ENCODE data around the gene CHAT. TPM values are rescaled to one million over a fixed set of nuclear protein-coding genes. Genes with fewer than 3 reads are reported as not detected.

CHAT gene
- total and polyA plus RNA-seq, 10 donors = not detected

DNA sequence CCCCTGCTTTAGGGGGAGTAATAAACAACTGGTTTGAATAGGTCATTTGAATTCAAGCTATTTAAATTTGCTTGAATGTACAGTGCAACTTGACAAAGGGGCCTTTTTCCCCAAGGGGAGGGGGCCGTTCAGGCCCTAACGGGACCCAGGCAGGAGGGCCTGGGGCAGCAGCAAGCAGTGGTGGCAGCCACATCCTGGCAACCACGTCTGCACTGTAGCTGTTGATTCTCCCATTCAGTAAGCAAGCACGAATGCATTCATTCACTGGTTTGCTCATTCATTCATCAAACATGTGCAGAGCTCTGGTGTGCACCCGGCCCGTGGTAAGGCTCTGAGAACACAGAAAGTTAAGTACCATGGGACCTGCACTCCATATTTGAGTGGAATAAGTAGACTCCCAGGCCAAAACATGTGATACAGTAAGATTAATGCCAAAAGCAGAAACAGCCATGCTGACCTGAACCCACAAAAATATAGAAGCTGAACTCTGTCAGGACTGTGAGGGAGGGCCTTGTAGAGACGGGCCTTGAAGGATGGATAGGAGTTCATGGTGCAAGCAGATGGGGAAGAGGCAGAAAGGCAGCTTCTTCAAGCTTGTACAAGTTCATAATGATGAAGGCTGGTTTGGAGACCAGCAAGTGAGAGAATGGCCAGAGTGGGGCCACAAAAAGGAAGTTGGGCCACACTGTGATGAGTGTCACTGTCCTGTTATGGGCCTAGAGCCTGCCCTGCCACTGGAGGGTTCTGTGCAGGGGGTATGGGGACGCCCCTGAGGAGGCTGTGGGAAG lies 36.3 kb downstream of the CHAT start:
- peaks cover 0 to 61% (median 0%) of the 10 kb centered on the region in 7 donors for H3K27me3 ChIP-seq (replicated peaks in 1 of 7)
- DNase-seq = no peak
- H3K4me1 ChIP-seq = peaks cover 0 to 8% (median 3%) of the 10 kb centered on the region in 6 donors
- no peaks in the 10 kb centered on the region for H3K36me3 ChIP-seq
- no peaks in the 10 kb centered on the region for H3K9me3 ChIP-seq
- intact Hi-C loops (cut with DNase I; ENCODE audit: low total_unique reads) = no loop called here
- H3K27ac ChIP-seq = no peak overlapping the region
- TF ChIP-seq POLR2AphosphoS5 (IDR thresholded peaks at IDR 0.05) (no peak), POLR2A (IDR thresholded peaks at IDR 0.05) (no peak)
- TF ChIP-seq, protein P1, sequence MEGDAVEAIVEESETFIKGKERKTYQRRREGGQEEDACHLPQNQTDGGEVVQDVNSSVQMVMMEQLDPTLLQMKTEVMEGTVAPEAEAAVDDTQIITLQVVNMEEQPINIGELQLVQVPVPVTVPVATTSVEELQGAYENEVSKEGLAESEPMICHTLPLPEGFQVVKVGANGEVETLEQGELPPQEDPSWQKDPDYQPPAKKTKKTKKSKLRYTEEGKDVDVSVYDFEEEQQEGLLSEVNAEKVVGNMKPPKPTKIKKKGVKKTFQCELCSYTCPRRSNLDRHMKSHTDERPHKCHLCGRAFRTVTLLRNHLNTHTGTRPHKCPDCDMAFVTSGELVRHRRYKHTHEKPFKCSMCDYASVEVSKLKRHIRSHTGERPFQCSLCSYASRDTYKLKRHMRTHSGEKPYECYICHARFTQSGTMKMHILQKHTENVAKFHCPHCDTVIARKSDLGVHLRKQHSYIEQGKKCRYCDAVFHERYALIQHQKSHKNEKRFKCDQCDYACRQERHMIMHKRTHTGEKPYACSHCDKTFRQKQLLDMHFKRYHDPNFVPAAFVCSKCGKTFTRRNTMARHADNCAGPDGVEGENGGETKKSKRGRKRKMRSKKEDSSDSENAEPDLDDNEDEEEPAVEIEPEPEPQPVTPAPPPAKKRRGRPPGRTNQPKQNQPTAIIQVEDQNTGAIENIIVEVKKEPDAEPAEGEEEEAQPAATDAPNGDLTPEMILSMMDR (IDR thresholded peaks at IDR 0.05 in 8 of 11, conservative IDR thresholded peaks at IDR 0.05 in 3 of 11) = no peak
- H3K4me3 ChIP-seq = no peak overlapping the region
- 53 to 61% (median 56%) methylated on average over 8 of the region's 8 CpGs for WGBS, 5 donors

DNA sequence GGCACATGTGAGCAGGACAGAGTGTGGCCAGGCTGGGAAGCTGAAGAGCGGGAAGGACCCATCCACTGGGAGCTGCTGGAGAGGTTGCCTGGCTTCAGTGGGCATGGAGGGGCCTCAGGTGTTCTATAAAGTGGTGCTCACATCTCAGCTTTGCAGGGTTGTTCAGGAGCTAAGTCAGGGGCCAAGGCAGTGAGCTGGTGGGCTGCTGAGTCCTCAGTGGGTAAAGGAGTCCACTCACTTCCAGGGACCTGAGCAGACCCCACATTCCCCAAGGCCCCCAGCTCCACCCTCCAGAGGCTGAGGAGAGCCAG lies 36.8 kb downstream of the CHAT start:
- intact Hi-C loops (cut with DNase I; ENCODE audit: low total_unique reads) = no loop called here
- no peak for TF ChIP-seq POLR2A (IDR thresholded peaks at IDR 0.05)
- TF ChIP-seq, protein P1 (IDR thresholded peaks at IDR 0.05 in 8 of 11, conservative IDR thresholded peaks at IDR 0.05 in 3 of 11) = no peak
- WGBS, 5 donors = 91 to 100% (median 100%) methylated on average over 1 of the region's 1 CpG

GRCh38 chr10:49651039-49651835 lies 37.4 kb downstream of the CHAT start:
- peaks cover 0 to 63% (median 0%) of the 10 kb centered on the region in 7 donors for H3K27me3 ChIP-seq (replicated peaks in 1 of 7)
- peaks cover 0 to 8% (median 3%) of the 10 kb centered on the region in 6 donors for H3K4me1 ChIP-seq
- no peak for TF ChIP-seq POLR2AphosphoS5 (IDR thresholded peaks at IDR 0.05)
- TF ChIP-seq, protein P1 (IDR thresholded peaks at IDR 0.05 in 8 of 11, conservative IDR thresholded peaks at IDR 0.05 in 3 of 11) = no peak
- no peak for TF ChIP-seq POLR2A (IDR thresholded peaks at IDR 0.05)
- no peaks in the 10 kb centered on the region for H3K36me3 ChIP-seq
- intact Hi-C loops (cut with DNase I; ENCODE audit: low total_unique reads) = no loop called here
- H3K4me3 ChIP-seq = no peak overlapping the region
- H3K9me3 ChIP-seq = no peaks in the 10 kb centered on the region
- H3K27ac ChIP-seq = no peak overlapping the region
- no peak for DNase-seq
- WGBS, 5 donors = 77 to 87% (median 84%) methylated on average over 11 to 15 of the region's 15 CpGs

More for the DNA sequence above, 36.8 kb downstream of the CHAT start:
- Histone ChIP-seq H3K9me3 (no peaks in the 10 kb centered on the region), H3K27me3 (replicated peaks in 1 of 7) (peaks cover 0 to 62% (median 0%) of the 10 kb centered on the region in 7 donors), H3K36me3 (no peaks in the 10 kb centered on the region), H3K27ac (no peak overlapping the region), H3K4me1 (peaks cover 0 to 8% (median 3%) of the 10 kb centered on the region in 6 donors), H3K4me3 (no peak overlapping the region)
- no peak for DNase-seq

GRCh38 chr10:49651917-49652316 lies 38.1 kb downstream of the CHAT start:
- DNase-seq = no peak
- no peaks in the 10 kb centered on the region for H3K36me3 ChIP-seq
- 69 to 90% (median 82%) methylated on average over 2 of the region's 2 CpGs for WGBS, 5 donors
- no peaks in the 10 kb centered on the region for H3K9me3 ChIP-seq
- H3K4me3 ChIP-seq = no peak overlapping the region
- peaks cover 0 to 8% (median 3%) of the 10 kb centered on the region in 6 donors for H3K4me1 ChIP-seq
- TF ChIP-seq, protein P1 (IDR thresholded peaks at IDR 0.05 in 8 of 11, conservative IDR thresholded peaks at IDR 0.05 in 3 of 11) = no peak
- TF ChIP-seq POLR2AphosphoS5 (IDR thresholded peaks at IDR 0.05) = no peak
- no peak for TF ChIP-seq POLR2A (IDR thresholded peaks at IDR 0.05)
- intact Hi-C loops (cut with DNase I; ENCODE audit: low total_unique reads) = no loop called here
- H3K27me3 ChIP-seq (replicated peaks in 1 of 7) = peaks cover 0 to 70% (median 0%) of the 10 kb centered on the region in 7 donors
- H3K27ac ChIP-seq = no peak overlapping the region

Measured in spleen (tissue), 11 donors.